CD4-positive, alpha-beta T cell treated with Interleukin-21 for 1 hour (primary cell): ENCODE measurements around the gene CNOT6.

Source experiments
- DNase-seq: peaks from one replicate; pipeline ENCODE4 v3.0.0-alpha.2; 2020

CNOT6 gene

DNA sequence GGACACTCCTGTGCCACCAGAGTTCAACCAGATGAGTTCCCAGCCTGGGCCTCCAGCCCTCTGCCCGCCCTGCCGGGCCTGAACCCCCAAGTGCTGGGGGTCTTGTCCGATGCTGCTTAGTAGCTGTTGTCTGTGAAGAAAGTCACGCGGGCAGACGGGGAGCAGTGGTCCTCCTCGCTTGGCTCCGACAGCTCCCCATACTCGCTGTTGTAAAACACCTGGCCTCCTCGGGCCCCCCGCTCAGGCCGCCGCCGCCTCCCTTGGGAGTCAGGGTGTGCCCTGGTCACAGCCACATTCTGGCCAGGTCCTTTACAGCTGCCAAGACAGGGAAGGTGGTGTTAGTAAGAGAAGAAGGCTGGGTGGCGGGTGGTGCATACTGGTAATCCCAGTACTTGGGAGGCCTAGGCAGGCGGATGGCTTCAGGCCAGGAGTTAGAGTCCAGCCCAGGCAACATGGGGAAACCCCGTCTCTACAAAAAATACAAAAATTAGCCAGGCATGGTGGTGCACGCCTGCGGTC lies 109.0 kb downstream of the CNOT6 start:
- DNase-seq, result no peak

GRCh38 chr5:180604271-180604670 lies 110.1 kb downstream of the CNOT6 start:
- DNase-seq, result no peak

DNA sequence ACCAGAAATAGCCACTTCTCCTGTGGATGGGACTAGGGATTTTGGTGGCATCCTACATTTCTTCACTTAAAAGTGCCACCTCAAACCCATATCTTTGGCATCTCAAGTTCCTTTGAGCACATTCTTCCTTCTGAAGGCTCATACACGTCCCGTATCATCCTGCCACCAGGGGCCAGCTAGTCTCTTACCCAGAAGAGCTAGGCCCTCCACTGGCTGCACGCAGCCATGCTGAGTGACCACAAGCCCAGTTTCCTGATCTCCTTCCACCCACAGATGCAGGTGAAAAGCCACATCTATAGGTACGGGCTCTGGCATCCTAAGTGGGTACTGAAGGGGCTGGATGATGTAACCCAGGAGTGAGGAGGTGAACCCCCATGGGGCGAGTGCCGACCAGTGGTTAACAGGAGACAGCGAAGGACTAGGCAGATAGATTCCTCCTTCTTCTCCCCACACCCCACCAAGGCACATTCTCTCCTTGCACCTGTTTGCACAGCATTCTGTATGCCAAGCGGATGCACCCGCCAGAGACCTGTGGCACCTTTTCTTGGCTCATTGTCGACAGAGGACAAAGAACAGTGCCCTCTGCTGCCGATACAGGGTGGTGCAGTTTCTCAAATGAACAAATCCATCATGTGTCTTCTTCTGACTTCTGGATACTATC lies 111.5 kb downstream of the CNOT6 start:
- peak; percentile 56 for DNase-seq

GRCh38 chr5:180606215-180606785 lies 112.1 kb downstream of the CNOT6 start:
- no peak for DNase-seq

DNA sequence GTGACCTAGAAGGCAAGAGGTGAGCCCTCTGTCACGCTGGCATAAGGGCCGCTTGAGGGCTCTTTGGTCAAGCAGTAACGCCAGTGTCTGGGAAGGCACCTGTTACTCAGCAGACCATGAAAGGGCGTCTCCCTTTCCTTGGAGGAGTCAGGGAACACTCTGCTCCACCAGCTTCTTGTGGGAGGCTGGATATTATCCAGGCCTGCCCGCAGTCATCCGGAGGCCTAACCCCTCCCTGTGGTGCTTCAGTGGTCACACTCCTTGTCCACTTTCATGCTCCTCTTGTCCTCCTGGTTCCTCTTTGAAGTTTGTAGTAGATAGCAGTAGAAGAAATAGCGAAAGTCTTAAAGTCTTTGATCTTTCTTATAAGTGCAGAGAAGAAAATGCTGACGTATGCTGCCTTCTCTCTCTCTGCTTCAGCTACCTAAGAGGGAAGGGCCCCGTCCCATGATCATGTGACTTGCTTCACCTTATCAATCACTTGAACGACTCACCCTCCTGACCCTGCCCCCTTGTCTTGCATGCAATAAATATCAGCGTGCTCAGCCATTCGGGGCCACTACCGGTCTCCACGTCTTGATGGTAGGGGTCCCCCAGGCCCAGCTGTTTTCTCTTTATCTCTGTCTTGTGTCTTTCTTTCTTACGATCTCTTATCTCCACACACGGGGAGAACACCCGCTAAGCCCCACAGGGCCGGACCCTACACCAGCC lies 113.8 kb downstream of the CNOT6 start:
- DNase-seq, result no peak

DNA sequence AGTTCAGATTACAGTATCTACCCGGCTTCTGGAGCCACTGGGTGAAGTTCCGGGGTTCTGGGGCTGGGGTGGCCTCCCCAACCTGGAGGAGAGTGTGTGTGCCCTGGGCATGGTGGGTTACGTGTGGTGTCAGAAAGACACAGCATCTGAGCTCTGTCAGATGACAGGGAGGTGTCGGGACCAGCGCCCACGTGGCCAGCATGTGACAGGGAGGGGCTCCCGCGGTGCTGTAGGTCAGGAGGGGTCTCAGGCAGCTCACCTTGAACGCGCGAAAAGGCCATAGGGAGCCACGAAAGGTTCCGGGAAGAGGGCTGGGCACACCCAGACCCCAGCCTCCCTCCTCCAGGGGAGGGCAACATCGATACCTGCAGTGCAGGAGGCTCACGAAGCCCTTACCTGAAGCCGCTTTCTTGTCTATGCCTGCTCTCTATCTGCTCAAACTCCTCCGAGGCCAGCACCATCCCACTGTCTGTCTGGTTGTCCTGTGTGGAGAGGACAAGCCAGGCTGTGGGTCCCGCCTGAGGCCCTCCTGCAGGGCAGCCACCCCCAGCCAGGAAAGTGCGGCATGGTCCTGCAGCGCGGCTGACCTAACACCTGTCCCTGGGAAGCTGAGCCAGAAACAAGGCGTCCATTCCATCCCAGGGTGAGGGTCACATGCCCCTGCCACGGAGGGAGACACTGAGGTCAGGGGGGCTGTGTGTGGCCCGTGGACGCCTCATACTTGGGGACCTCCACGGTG lies 114.6 kb downstream of the CNOT6 start:
- DNase-seq, result no peak

- no peak for DNase-seq
These were observed 115.2 kb downstream of the CNOT6 start for GRCh38 chr5:180609386-180609785.

DNA sequence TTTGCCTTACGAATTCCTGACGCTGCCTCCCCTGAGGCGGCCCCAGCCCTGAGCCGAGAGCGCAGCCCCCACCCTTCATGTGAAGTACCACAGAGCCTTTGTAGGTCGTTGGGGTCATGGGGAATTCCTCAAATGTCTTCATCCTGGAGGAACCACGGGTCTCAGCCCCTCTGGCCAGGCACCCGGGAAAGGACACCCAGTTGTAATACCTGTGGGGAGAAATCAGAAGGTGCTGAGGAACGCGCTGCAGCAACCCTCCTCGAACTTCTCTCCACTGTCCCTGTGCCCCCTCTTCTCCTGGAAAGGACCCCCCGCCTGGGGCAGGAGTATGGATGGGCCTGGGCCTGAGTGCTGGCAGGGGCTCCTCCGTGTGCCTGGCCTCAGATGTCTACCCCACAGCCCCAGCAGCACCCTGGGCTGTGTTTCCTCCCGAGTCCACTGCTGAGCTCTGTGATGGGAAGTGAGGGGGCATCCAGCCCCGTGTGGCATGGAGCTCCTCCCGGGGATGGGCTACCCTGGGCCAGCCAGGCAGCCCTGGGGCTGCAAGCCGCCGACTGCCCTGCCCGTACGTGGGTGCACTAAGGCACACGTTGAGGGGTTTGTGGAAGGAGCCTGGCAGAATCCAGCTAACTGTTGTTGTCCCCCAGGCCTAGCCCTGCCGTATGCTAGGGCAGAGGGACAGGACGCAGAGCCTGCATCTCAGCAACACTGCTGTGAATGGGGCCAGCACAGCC lies 115.8 kb downstream of the CNOT6 start:
- DNase-seq, result no peak

- DNase-seq, result no peak
These were observed 117.1 kb downstream of the CNOT6 start for GRCh38 chr5:180611140-180611850.

GRCh38 chr5:180612683-180613082 lies 118.5 kb downstream of the CNOT6 start:
- no peak for DNase-seq

- DNase-seq, result no peak
These were observed 119.1 kb downstream of the CNOT6 start for GRCh38 chr5:180613188-180613813.

DNA sequence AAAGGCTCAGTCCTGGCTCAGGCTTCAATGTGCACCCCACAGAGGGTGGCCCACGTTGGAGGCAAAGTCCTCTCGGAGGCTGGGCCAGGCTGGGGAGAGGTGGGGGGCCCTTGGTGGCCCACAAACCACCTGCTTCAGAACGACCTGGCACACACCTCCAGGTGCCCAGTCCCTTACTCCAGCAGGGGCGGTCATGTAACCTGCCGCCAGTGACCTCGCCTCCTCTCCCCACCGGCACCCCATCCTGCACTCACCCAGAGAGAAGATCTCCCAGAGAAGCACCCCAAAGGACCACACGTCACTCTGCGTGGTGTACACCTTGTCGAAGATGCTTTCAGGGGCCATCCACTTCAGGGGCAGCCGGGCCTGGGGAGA lies 119.6 kb downstream of the CNOT6 start:
- no peak for DNase-seq

- no peak for DNase-seq
These were observed 124.3 kb downstream of the CNOT6 start for GRCh38 chr5:180618487-180618828.

DNA sequence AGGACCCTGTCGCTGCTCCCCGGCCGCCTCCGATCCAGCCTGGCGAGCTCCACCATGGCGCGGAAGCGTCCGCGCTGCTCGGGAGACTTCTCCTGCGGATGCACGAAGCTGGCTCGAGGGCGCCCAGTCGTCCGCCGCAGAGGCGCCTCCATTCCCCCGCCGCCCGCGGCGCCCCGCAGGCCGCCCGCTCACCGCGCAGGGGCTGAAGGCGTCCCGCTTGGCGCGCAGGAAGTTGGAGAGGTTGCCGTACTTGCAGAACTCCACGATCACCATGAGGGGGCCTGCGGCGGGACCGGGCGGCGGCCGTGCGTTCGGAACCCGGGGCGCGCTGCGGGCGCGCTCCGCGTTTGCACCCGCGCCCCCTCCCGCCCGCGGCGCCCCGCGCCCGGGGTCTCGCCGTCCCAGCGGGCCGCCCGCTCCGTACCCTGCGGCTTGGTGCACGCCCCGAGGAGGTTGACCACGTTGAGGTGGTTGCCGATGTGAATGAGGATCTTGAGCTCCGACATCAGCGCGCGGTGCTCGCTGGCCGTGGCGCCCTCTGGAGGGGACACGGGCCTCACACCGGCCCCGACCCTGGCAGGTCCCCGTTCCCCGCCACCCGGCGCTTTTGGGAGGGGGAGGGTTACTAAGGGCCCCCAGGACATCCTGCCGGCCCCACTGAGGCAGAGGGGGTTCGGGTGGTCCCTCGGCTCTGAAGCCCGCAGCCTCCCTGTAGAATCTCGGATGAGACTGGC lies 124.8 kb downstream of the CNOT6 start:
- DNase-seq, result peak; percentile 20

- no peak for DNase-seq
These were observed 125.4 kb downstream of the CNOT6 start for GRCh38 chr5:180619563-180619915.

- DNase-seq, result no peak
These were observed 125.8 kb downstream of the CNOT6 start for GRCh38 chr5:180620014-180620413.

- no peak for DNase-seq
These were observed 127.1 kb downstream of the CNOT6 start for GRCh38 chr5:180621311-180621710.

DNA sequence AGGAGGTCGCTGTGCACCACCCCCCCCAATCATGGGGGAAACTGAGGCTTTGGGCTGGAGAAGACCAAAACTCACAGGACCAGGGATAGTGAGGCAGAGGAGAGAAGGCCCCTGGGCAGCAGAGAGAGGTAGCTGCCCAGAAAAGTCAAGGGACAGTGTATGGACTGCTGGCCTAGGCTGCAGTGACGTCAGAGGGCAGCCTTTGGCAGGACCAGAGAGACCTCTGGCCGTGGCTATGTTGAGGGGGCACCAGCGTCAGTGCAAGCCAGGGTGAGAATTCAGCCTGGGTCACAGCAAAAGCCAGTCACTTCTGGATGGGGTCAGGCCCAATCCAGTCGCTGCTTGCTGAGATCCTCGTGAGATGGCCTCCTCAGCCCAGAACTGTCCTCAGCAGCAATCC lies 128.7 kb downstream of the CNOT6 start:
- DNase-seq, result no peak

- no peak for DNase-seq
These were observed 129.2 kb downstream of the CNOT6 start for GRCh38 chr5:180623411-180623834.

DNA sequence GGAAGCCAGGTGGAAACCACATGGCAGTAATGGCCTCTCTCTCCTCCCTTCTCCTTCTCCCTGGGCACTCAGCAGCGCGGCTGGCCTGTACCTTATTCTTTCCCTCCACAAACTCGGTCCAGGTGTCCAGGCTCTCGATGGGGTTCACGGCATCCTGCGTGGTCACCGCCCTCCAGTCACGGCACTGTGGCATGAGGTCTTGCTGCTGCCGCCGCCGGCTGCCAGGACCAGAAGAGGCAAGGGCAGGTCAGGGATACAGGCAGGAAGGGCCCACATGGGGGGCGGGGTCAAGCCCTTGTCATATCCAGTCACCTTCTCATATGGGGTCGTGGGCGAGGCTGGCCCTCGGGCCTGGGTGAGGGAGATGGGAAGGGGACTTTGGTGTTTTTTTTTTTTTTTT lies 129.7 kb downstream of the CNOT6 start:
- DNase-seq, result no peak

DNA sequence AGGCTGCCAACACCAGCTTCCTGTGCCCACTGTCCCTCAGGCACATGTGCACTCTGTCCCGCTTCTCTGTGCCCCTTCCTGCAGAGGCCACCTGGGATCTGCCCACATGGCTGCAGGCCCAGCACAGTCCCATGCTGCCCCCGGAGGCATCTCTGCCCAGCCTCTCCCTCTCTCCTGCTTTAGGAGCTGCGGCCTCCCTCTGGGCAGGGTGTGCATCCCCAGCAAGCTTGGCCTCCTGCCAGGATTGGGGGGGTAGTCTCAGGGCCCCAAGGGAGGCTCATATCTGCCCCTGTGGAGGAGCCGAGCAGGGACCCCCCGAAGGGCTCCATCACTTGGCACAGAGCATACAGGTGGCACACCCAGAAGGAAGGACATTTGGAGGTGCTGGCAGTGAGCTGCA lies 130.4 kb downstream of the CNOT6 start:
- DNase-seq, result no peak
